Right forelimb (tissue), 1 donor: ENCODE measurements around the gene CHN1.

Experiments used
- DNase-seq: peaks from one replicate; pipeline ENCODE4 v3.0.0-alpha.2; 2018

Gene CHN1

GRCh38 chr2:174863183-174863582, 142.0 kb downstream of the CHN1 start:
- DNase-seq, result no peak

- DNase-seq, result no peak
These were observed 145.5 kb downstream of the CHN1 start for GRCh38 chr2:174859563-174860169.

DNA sequence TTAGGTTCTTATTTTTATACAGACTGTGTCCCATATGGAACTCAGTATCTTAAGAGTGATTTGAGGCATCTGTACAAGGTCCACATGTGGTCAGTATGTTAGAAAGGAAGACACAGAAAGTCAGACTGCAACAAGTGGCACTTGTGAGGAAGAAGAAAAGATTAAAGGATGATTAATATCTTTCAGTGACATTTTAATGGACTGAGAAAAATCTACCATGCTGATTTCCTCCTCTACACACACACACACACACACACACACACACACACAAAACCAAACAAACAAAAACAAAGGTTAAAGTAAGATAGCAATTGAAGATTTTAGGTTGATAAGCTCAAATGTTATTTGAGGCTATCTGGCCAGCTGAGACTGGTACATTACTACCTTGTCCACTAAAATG, 146.4 kb downstream of the CHN1 start:
- no peak for DNase-seq

GRCh38 chr2:174856447-174856846, 148.7 kb downstream of the CHN1 start:
- no peak for DNase-seq

GRCh38 chr2:174846941-174847938, 157.9 kb downstream of the CHN1 start:
- DNase-seq, result peak; percentile 45

- DNase-seq, result no peak
These were observed 159.0 kb downstream of the CHN1 start for GRCh38 chr2:174846218-174846617.

DNA sequence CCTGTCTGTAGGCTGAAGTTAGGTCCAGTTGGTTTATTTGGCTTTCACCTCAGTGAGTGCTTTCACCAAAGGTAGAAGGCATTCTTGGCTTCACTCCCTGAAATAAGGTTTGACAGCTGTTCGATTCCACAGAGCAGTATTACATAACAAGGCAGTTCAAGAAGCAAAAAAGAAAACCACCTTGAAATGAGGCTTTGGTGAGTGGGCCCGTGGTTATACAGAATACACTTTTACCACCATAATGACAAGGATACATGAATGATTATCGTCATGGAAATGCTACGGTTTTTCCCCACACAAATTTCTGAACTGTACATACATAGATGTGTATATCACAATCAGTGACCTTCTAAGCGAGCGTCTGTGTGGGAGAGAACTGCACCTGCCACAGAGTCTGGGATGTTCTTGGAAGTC, 160.9 kb downstream of the CHN1 start:
- no peak for DNase-seq

- no peak for DNase-seq
These were observed 162.7 kb downstream of the CHN1 start for GRCh38 chr2:174842496-174842895.

DNA sequence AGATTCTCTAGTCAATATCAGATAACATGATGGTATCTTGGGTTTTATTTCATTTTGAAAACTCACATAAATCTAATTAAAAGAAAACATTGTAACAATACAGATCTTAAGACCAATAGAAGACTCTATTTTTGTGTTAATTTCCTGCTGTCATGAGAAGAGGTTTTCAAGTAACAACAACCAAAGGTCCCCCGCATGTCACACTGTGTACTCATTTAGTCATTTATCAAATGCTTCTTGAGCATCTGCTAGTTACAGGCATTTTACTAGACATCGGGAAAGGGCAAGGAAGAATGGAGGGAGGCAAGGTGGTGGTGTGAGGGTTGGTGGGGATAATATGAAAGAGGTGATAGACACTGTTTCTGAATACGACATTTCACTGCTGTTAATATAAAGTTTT, 163.2 kb downstream of the CHN1 start:
- no peak for DNase-seq

DNA sequence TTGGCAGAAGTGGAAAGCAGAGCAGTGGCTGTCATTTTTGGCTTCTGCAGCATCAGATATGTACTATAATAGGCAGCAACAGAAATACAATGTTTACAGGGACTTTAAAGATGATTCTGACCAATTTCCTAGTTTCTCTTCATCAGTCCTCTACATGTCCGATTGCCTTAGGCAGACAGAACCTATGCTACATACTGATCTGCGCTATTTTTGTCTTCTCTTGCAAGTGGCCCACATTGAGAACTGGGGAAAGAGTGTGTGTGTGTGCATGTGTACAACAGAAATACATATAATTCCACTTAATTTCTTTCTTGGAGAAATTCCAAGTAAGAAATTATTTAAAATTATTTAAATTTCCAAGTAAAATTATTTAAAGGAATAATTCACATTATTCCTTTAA, 163.8 kb downstream of the CHN1 start:
- DNase-seq, result no peak

GRCh38 chr2:174840436-174840835, 164.7 kb downstream of the CHN1 start:
- DNase-seq, result no peak

DNA sequence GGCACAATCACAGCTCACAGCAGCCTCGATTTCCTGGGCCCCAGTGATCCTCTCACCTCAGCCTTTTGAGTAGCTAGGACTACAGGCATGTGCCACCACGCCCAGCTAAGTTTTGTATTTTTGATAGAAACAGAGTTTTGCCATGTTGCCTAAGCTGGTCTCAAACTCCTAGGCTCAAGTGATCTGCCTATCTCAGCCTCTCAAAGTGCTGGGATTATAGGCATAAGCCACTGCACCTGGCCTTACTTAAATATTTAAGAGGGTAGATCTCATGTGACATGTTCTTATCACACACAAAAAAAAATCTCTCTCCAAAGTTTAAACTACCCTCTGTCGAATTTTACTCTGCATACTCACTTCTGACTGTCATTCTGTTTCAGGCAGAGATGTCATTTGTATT, 165.5 kb downstream of the CHN1 start:
- DNase-seq, result no peak

- DNase-seq, result no peak
These were observed 168.2 kb downstream of the CHN1 start for GRCh38 chr2:174836995-174837390.

DNA sequence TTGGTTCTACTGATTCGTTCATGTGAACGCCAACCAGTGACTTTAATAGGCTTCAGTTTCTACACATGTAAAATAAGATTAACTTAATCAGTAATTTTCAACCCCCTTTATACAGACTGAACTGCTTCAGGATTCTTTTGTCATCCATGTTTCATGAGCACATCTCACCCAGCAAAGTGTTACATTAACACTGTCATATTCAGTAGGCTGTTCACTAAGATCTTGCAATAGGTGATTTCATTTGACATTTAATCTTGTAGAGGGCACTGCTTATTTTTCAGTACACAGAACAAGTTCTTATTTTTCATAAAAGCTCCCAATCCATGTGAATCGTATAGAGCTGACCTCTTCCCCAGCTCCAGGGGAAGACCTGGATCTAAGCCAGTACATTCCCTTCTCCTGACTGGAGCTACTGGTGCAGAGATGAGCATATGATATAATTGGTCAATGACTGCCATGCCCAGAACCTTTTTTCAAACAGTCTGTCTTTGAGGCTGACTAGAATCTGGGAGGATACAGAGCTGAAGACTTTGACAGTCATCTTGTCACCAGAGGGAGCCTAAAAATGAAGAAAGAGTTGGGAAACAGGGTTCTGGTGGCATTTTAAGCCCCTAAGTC, 168.7 kb downstream of the CHN1 start:
- no peak for DNase-seq

GRCh38 chr2:174835797-174836255, 169.4 kb downstream of the CHN1 start:
- no peak for DNase-seq

DNA sequence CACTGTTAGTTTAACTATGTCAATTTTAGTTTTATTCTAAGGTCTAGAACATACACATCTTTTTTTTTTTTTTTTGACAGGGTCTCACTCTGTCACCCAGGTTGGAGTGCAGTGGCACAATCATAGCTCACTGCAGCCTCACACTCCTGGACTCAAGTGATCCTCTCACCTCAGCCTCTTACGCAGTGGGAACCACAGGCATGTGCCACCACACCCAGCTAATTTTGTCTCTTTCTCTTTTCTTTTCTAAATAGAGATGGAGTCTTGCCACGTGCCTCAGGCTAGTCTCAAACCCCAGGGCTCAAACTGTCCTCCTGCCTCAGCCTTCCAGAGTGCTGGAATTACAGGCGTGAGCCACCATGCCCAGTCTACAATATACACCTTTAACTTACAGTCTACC, 171.4 kb downstream of the CHN1 start:
- DNase-seq, result no peak

DNA sequence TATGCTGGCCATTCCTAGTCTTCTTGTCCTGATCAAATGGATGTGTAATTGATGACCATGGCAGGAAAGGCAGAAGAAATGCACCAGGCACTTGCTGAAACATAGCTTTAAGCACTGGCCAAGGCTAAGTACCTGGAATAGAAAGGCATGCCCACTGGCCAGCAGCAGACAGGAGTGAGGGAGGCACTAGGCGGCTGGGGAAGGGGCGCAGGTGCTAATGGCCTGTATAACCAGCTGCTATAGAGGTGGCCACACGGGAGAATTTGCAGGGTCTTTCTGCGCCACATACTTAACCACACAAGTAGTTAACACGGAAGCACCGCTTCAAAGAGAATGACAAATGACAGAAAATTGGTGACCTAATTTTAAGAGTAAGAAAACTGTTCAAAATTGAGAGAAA, 174.6 kb downstream of the CHN1 start:
- no peak for DNase-seq

DNA sequence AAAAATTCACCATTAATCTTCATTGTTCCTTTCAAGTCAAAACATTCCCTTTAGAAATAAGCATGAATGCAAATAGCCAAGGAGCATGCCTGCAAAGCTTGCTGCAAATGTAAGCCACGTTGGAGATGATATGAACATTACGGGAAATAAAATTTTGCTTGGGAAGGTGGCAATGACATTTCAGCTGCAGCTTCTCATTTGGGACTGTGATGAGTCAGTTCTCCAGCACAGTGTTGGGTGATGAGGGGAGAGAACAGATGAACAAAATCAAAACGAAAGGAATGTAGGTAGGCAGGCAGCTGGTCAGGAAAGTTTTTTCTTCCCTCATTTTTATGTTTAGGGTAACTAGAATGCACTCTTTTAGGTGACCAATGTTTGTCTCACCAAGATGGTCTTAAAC, 175.6 kb downstream of the CHN1 start:
- DNase-seq, result no peak

- no peak for DNase-seq
These were observed 177.5 kb downstream of the CHN1 start for GRCh38 chr2:174827371-174828369.

GRCh38 chr2:174826051-174826450, 179.1 kb downstream of the CHN1 start:
- no peak for DNase-seq

DNA sequence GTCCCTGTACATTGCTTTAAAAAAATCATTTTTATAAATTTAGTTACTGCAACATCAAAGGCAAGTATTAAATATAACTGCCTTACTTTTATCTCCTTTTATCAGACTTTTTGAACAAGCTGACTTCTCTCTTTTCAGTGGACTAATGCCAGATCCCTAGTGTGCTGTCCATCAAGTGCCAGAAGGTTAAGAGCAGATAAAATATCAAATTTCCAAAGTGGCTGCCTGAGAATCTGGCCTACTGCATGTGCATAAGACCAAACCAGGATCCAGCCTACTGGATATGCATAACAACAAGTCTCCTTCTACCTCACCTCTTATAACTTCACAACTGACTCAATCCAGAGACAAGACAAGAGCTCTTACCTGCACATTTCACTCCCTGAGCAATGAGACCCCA, 181.1 kb downstream of the CHN1 start:
- no peak for DNase-seq

DNA sequence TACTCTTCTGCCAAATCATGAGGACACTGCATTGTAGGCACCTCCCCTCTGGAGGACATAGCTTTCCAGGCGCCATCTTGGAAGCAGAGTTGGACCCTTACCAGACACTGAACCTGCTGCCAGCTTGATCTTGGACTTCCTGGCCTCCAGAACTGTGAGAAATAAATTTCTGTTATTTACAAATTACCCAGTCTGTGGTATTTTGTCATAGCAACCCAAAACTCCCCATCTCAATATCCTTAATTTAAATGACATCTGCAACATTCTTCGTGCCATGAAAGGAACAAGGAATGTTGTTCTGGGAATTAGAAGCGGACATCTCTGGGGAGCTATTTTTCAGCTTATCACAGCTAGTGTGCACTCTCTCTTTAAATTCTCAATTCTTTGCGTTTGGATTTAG, 183.6 kb downstream of the CHN1 start:
- no peak for DNase-seq
